ENCODE results near the gene TENM4. TPM values are rescaled to one million over a fixed set of nuclear protein-coding genes. Genes with fewer than 3 reads are reported as not detected.
A peak's percentile ranks its signal among the peaks of the same experiment; 100 is the strongest.

Gene TENM4
- total and polyA plus RNA-seq, 10 of the 15 experiments (the other 5 are each of a cell fraction or from before 2014, with no cell fraction given): 0.03 to 0.12 (median 0.06) TPM; not detected in 7

DNA sequence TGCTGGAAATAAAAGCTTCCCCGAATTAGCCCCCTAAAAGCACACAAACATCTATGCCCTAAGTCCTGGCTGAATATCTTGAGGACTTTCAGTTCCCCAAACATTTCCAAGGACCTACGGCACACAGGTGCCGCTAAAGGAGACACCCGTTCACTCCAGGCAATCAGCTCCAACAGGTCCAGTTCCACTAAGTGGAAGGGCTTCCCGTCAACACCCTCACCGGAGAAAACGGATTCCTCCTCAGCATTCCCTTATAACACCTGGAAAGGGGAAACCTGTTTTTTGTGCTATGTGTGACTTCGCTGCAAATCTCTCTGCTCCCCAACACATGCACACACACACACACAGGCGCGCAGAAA, 3.9 kb downstream of the TENM4 start:
- in situ Hi-C loops (cut with MboI): no loop called here
- CTCF ChIA-PET: no interaction called here
- no peaks in the 10 kb centered on the region for H3K9me3 ChIP-seq (replicated peaks; ENCODE audit: control insufficient read depth, insufficient read depth, low read length)
- TF ChIP-seq CBFB (IDR thresholded peaks at IDR 0.05; ENCODE audit: low read depth) (no peak), SMC3 (IDR thresholded peaks at IDR 0.05; ENCODE audit: borderline replicate concordance, low read length) (no peak), SPI1 (IDR thresholded peaks at IDR 0.05; ENCODE audit: borderline replicate concordance, insufficient read depth, low read depth, low read length) (peak; percentile 50; the same call in 1 of the 2 replicates), BMI1 (IDR thresholded peaks at IDR 0.05; ENCODE audit: borderline replicate concordance) (0 out of 2 replicates have a peak, but pooled peaks have one; percentile 21), EZH2 (IDR thresholded peaks at IDR 0.05; ENCODE audit: borderline replicate concordance, control insufficient read depth, low read depth, low read length) (0 out of 2 replicates have a peak, but pooled peaks have one; percentile 75)
- POLR2A ChIA-PET: no interaction called here
- FAIRE-seq: no peak
- H2AFZ ChIP-seq (ENCODE audit: control insufficient read depth, low read depth, low read length): no peak overlapping the region
- no peaks in the 10 kb centered on the region for H3K36me3 ChIP-seq (ENCODE audit: control insufficient read depth in 2 of 2, insufficient read depth in 2 of 2, low read length in 1 of 2)
- no peak overlapping the region for H3K27ac ChIP-seq (ENCODE audit: control insufficient read depth, insufficient read depth)
- no peak overlapping the region for H3K9ac ChIP-seq (ENCODE audit: control insufficient read depth, insufficient read depth, low read length)
- BruUV-seq (replicated peaks): no TSS peak
- H3K4me2 ChIP-seq (ENCODE audit: control insufficient read depth, insufficient read depth): no peak overlapping the region
- WGBS (ENCODE audit: insufficient coverage, insufficient replicate concordance, low lambda C conversion rate, missing lambda C conversion rate): 35% methylated on average over 10 of the region's 10 CpGs
- H3K4me3 ChIP-seq: no peak overlapping the region
- ATAC-seq: no peak
- H3K4me1 ChIP-seq (ENCODE audit: control insufficient read depth, insufficient read depth, low read length): peaks cover 3% of the 10 kb centered on the region; the same call in 1 of the 2 replicates
- peaks cover 28 to 42% of the 10 kb centered on the region in 2 experiments for H3K27me3 ChIP-seq (replicated peaks in 1 of 2; ENCODE audit: control insufficient read depth in 2 of 2, insufficient read depth in 2 of 2, low read length in 1 of 2)
- intact Hi-C loops (cut with micrococcal nuclease; ENCODE audit: unreplicated experiment): no loop called here
- RAD21 ChIA-PET (ENCODE audit: unreplicated experiment): no interaction called here
- no peak for DNase-seq (ENCODE audit: low read depth, low spot score)
- no peaks in the 10 kb centered on the region; the same call in 1 of the 2 replicates for H4K20me1 ChIP-seq (ENCODE audit: control insufficient read depth, insufficient read depth)
- H3K79me2 ChIP-seq (ENCODE audit: control insufficient read depth, insufficient read depth, low read length): no peaks in the 10 kb centered on the region
- SMC1A ChIA-PET (ENCODE audit: uncharacterized antibody, unreplicated experiment): no interaction called here

DNA sequence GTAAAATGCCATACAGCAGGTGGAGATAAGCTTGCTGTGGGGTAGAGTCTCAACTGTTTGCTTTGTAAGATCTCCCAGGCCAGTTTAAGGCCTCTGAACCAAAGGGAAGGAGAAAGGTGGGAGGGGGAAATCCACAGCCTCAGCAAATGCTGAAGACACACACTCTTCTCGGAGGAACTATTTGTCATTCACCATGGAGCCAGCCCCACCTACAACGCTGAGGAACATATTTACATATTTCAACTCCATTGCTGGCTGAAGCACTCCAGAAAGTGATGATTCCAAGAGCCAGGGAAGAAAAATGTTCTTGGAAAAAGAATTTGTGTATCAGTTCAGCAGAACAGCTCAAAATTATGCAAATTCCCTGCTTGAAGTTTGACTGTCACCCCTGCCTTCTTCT, 6.5 kb downstream of the TENM4 start:
- ChIA-PET RAD21 (ENCODE audit: unreplicated experiment) (interaction anchor here (1.5 kb wide), 1 partner anchor 34 kb away, joined by 4 read pairs; no protein-coding TSS in a partner anchor), SMC1A (ENCODE audit: uncharacterized antibody, unreplicated experiment) (interaction anchor here (0.8 to 1.0 kb wide), 2 partner anchors 33 to 135 kb away, joined by 3 read pairs; no protein-coding TSS in a partner anchor), CTCF (interaction anchor here (1.4 kb wide), 1 partner anchor 60 kb away, joined by 4 read pairs; no protein-coding TSS in a partner anchor), POLR2A (no interaction called here)
- no peak; the same call in 2 of the 3 replicates for ATAC-seq
- H4K20me1 ChIP-seq (ENCODE audit: control insufficient read depth, insufficient read depth): no peaks in the 10 kb centered on the region; the same call in 1 of the 2 replicates
- H3K9me3 ChIP-seq (replicated peaks; ENCODE audit: control insufficient read depth, insufficient read depth, low read length): no peaks in the 10 kb centered on the region
- TF ChIP-seq KDM1A (IDR thresholded peaks at IDR 0.05; ENCODE audit: borderline replicate concordance): no peak
- TF ChIP-seq SUPT20H (IDR thresholded peaks at IDR 0.05; ENCODE audit: borderline replicate concordance, control insufficient read depth, low read depth, low read length): no peak
- no peak for TF ChIP-seq USF2 (IDR thresholded peaks at IDR 0.05; ENCODE audit: borderline replicate concordance, low read depth, low read length)
- no peak for TF ChIP-seq NR2C2 (IDR thresholded peaks at IDR 0.05; ENCODE audit: borderline replicate concordance, control insufficient read depth, insufficient read length, low read depth)
- no peak for TF ChIP-seq ZNF24 (IDR thresholded peaks at IDR 0.05)
- no peak for TF ChIP-seq HDAC2 (IDR thresholded peaks at IDR 0.05)
- no peak for TF ChIP-seq RELA (IDR thresholded peaks at IDR 0.05; ENCODE audit: borderline replicate concordance, partially characterized antibody)
- 3% methylated on average over 2 of the region's 2 CpGs for WGBS (ENCODE audit: insufficient coverage, insufficient replicate concordance, low lambda C conversion rate, missing lambda C conversion rate)
- no peaks in the 10 kb centered on the region for H3K36me3 ChIP-seq (ENCODE audit: control insufficient read depth in 2 of 2, insufficient read depth in 2 of 2, low read length in 1 of 2)
- H3K79me2 ChIP-seq (ENCODE audit: control insufficient read depth, insufficient read depth, low read length): no peaks in the 10 kb centered on the region
- no peak overlapping the region for H3K4me3 ChIP-seq
- no peak overlapping the region for H2AFZ ChIP-seq (ENCODE audit: control insufficient read depth, low read depth, low read length)
- no peak overlapping the region for H3K9ac ChIP-seq (ENCODE audit: control insufficient read depth, insufficient read depth, low read length)
- peaks cover 3% of the 10 kb centered on the region; the same call in 1 of the 2 replicates for H3K4me1 ChIP-seq (ENCODE audit: control insufficient read depth, insufficient read depth, low read length)
- no TSS peak for BruUV-seq (replicated peaks)
- intact Hi-C loops (cut with micrococcal nuclease; ENCODE audit: unreplicated experiment): no loop called here
- H3K27ac ChIP-seq (ENCODE audit: control insufficient read depth, insufficient read depth): no peak overlapping the region
- H3K4me2 ChIP-seq (ENCODE audit: control insufficient read depth, insufficient read depth): no peak overlapping the region
- H3K27me3 ChIP-seq (replicated peaks in 1 of 2; ENCODE audit: control insufficient read depth in 2 of 2, insufficient read depth in 2 of 2, low read length in 1 of 2): peaks cover 20 to 34% of the 10 kb centered on the region in 2 experiments
- in situ Hi-C loops (cut with MboI): no loop called here
- no peak for FAIRE-seq
- no peak for DNase-seq (ENCODE audit: low read depth, low spot score)
